Thyroid gland (tissue), 4 donors: ENCODE results near the gene SLC25A41. TPM values are rescaled to one million over a fixed set of nuclear protein-coding genes. Genes with fewer than 3 reads are reported as not detected.

Experiments
- DNase-seq, 2 donors: peaks; one replicate each; pipeline ENCODE4 v3.0.0-alpha.2; 2019
- H3K27ac ChIP-seq, 3 donors: fragments of 200-600 bp; sonication (generic); 1 replicate in 2 of 3; 2 replicates in 1 of 3; pipeline ENCODE4 v1.5.1; 2016 to 2019; ENCODE audit warnings: mild to moderate bottlenecking in 1 of 3, moderate library complexity in 1 of 3
- H3K27me3 ChIP-seq: fragments of 200-600 bp; sonication (generic); one replicate; pipeline ENCODE4 v1.5.1; 2019
- H3K36me3 ChIP-seq, 2 donors: fragments of 200-600 bp; sonication (generic); one replicate each; pipeline ENCODE4 v1.5.1; 2016 to 2019
- H3K4me1 ChIP-seq, 2 donors: fragments of 200-600 bp; sonication (generic); one replicate each; pipeline ENCODE4 v1.5.1; 2017 to 2019
- H3K4me3 ChIP-seq, 3 donors: fragments of 200-600 bp; sonication (generic); replicated peaks in 1 of 3; 1 replicate in 2 of 3; 2 replicates in 1 of 3; pipeline ENCODE4 v1.5.1; 2016; ENCODE audit warnings: mild to moderate bottlenecking in 1 of 3
- H3K9me3 ChIP-seq: fragments of 200-600 bp; sonication (generic); one replicate; pipeline ENCODE4 v1.5.1; 2017
- CTCF ChIP-seq, 6 experiments: fragments of 200-600 bp in 3 of 6; fragments of 450-650 bp in 3 of 6; sonication (generic) in 3 of 6; IDR thresholded peaks; one replicate each; pipeline ENCODE4 v1.5.1; 2016 to 2019; ENCODE audit warnings: antibody characterized with exemption in 6 of 6, mild to moderate bottlenecking in 2 of 6, inconsistent platforms in 1 of 6, moderate library complexity in 1 of 6
- POLR2A ChIP-seq, 2 donors: fragments of 450-650 bp; IDR thresholded peaks; one replicate each; pipeline ENCODE4 v1.6.1; 2017; ENCODE audit warnings: antibody characterized with exemption in 2 of 2, mild to moderate bottlenecking in 2 of 2, moderate library complexity in 1 of 2
- WGBS, 2 donors: methylation state at CpG; one replicate each; pipeline ENCODE4 v1.1.5; 2017; 5-methylcytosine and 5-hydroxymethylcytosine counted together
- intact Hi-C: fragments of 100-400 bp; cut with DNase I; formaldehyde crosslinking; loops from one replicate; pipeline ENCODE4 v1.15.1; 2023
- total RNA-seq, 4 donors: library from RNA; depleted of rRNA; stranded (reverse); fragments of >200 nt; gene quantifications; one replicate each; pipeline ENCODE4 v1.2.3, GENCODE V29; 2016

SLC25A41 gene
- total RNA-seq, 4 donors from 2014 or later, result 0.33 TPM; not detected in 3

DNA sequence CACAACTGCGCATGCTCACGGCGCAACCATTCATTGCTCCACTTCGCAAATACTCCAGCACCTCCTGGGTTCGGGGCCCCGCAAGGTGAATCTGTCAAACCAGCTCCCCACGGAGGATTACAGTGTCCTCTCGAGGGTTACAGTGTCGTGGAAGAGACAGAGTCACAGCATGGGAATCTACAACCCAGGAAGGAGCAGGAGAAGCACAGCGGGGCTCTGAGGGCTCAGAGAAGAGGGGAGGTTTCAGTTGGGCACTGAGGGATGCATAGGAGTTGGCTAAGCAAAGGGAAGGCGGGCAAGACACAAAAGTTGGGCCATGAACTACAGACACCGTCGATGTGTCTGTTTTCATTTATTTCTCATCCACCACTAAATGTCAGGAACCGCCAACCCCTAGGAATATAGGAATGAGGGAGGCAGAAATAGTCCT, 39.6 kb downstream of the SLC25A41 start:
- intact Hi-C loops, result no loop called here
- no peak for TF ChIP-seq CTCF (IDR thresholded peaks at IDR 0.05)
- TF ChIP-seq POLR2A (IDR thresholded peaks at IDR 0.05), result no peak
- no peaks in the 10 kb centered on the region for H3K9me3 ChIP-seq
- peaks cover 8 to 9% of the 10 kb centered on the region in 2 donors for H3K4me1 ChIP-seq
- peak overlapping the region; percentile 64 to 83 (median 69) for H3K4me3 ChIP-seq
- no peak for DNase-seq
- peaks cover 1 to 11% of the 10 kb centered on the region in 2 donors for H3K36me3 ChIP-seq
- WGBS, 2 donors, result 26 to 44% methylated on average over 7 to 14 of the region's 14 CpGs
- H3K27me3 ChIP-seq, result no peaks in the 10 kb centered on the region
- peak overlapping the region; percentile 89 to 99 (median 90) for H3K27ac ChIP-seq

DNA sequence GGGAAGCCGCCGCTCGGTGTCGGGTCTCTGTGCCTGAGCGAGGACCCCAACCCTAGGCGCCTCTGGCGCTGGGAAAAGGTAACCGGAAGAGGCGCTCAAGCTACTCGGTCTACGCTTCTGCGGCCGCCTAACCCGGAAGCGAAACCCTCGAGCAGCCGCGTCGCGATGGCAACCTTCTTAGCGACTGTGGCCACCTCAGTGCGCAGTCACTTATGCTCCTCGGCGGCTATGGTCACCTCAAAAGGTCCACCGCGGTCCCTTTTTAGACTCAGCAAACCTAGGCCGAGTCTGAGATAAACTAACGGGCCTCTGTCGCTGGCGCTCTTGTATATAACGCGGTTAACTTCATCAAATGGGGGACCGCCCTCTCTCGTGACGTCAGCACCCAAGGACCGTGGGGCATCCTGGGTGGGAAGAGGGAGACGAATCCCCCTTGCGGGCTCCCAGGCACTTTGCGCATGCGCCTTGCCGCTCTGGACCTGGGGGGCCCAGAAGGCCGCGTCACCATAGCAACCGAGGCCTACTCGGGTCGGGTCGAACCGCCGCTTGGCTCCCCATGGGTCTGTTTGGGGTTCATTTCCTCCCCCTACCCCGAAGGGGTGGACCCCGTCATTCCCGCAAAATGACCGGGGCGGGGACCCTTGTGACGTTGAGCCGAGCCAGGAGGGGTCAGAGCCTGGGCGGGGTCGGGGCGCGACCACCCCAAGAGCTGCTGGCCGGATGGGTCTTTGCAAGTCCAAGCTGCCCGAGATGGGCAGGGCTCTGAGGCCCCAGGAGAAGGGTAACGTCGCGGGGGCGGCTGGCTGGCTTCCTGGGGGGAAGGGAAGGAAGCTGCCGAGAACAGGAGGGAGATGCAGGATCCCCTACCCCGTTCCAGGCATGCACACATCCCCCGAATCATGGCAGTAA, 40.2 kb downstream of the SLC25A41 start, which contains the start of gene GTF2F1:
Gene GTF2F1 (minus strand): TSS at position 91 of the 909 bp plus-strand sequence. CDS start 169 bp downstream, outside the sequence.
- peaks cover 8 to 9% of the 10 kb centered on the region in 2 donors for H3K4me1 ChIP-seq
- no peaks in the 10 kb centered on the region for H3K9me3 ChIP-seq
- H3K4me3 ChIP-seq, result peak within 1 kb of the TSS; percentile 64 to 83 (median 69)
- WGBS, 2 donors, result 1% methylated on average over 22 to 25 of the region's 69 CpGs
- peaks cover 8 to 18% of the 10 kb centered on the region in 2 donors for H3K36me3 ChIP-seq
- DNase-seq, result peak; percentile 91
- TF ChIP-seq POLR2A (IDR thresholded peaks at IDR 0.05) (peak; percentile 25 to 54), CTCF (IDR thresholded peaks at IDR 0.05) (peak in 2 of 6 experiments; percentile 15 to 18)
- H3K27ac ChIP-seq, result peak within 1 kb of the TSS; percentile 89 to 99 (median 90)
- H3K27me3 ChIP-seq, result no peaks in the 10 kb centered on the region
- intact Hi-C loops, result no loop called here

GRCh38 chr19:6392221-6393073, 41.1 kb downstream of the SLC25A41 start:
- intact Hi-C loops, result no loop called here
- 15 to 34% methylated on average over 8 to 15 of the region's 30 CpGs for WGBS, 2 donors
- H3K4me3 ChIP-seq, result peak overlapping the region; percentile 64 to 83 (median 69)
- peak overlapping the region; percentile 89 to 99 (median 90) for H3K27ac ChIP-seq
- H3K4me1 ChIP-seq, result peaks cover 8 to 9% of the 10 kb centered on the region in 2 donors
- H3K27me3 ChIP-seq, result no peaks in the 10 kb centered on the region
- peaks cover 17 to 27% of the 10 kb centered on the region in 2 donors for H3K36me3 ChIP-seq
- no peak for DNase-seq
- TF ChIP-seq POLR2A (IDR thresholded peaks at IDR 0.05), result no peak
- no peak for TF ChIP-seq CTCF (IDR thresholded peaks at IDR 0.05)
- H3K9me3 ChIP-seq, result no peaks in the 10 kb centered on the region

- Histone ChIP-seq H3K4me1 (peaks cover 7 to 8% of the 10 kb centered on the region in 2 donors), H3K27ac (no peak overlapping the region), H3K4me3 (no peak overlapping the region), H3K9me3 (no peaks in the 10 kb centered on the region), H3K36me3 (peaks cover 52 to 64% of the 10 kb centered on the region in 2 donors), H3K27me3 (no peaks in the 10 kb centered on the region)
- DNase-seq, result no peak
- WGBS, 2 donors, result 96% methylated on average over 13 to 18 of the region's 19 CpGs
- TF ChIP-seq CTCF (IDR thresholded peaks at IDR 0.05), result no peak
- no peak for TF ChIP-seq POLR2A (IDR thresholded peaks at IDR 0.05)
- intact Hi-C loops, result no loop called here
These were observed 46.2 kb downstream of the SLC25A41 start for GRCh38 chr19:6387372-6387771.
